Measurements from ENCODE around the gene DRAXIN.

The DRAXIN gene, protein sequence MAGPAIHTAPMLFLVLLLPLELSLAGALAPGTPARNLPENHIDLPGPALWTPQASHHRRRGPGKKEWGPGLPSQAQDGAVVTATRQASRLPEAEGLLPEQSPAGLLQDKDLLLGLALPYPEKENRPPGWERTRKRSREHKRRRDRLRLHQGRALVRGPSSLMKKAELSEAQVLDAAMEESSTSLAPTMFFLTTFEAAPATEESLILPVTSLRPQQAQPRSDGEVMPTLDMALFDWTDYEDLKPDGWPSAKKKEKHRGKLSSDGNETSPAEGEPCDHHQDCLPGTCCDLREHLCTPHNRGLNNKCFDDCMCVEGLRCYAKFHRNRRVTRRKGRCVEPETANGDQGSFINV

DNA sequence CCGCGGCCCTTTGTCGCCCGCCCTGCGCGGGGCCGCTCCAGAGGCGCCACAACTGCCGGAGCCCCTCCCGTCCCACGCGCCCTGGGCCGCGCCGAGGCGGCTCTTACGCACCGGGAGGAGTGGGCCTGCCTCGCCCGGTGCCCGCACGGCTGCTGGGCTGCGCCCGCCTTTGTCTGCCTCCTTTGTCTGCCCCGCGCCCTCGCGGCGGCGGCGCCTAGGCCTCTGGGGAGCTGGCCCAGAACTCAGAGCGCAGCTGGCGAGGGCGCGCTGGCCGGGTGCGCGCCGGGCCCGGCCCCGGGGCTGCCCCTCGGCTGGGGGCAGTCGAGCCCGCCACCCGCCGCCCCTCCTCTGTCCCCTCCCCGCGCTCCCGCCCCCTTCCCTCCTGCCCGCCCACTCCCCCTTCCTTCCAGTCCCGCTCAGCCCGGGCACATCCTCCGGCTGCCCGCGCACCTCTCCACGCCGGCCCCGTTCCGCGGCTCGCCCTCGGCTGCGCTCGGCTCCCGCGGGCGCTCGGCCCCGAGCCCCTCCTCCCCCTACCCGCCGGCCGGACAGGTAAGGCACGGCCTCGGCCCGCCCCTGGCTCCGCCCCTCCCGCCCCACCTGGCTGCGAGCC lies at the start of gene DRAXIN:
TSS of gene DRAXIN (plus strand) at position 409 of the 613 bp plus-strand sequence. CDS start 14,549 bp downstream, outside the sequence.
- no peak for DNase-seq

DNA sequence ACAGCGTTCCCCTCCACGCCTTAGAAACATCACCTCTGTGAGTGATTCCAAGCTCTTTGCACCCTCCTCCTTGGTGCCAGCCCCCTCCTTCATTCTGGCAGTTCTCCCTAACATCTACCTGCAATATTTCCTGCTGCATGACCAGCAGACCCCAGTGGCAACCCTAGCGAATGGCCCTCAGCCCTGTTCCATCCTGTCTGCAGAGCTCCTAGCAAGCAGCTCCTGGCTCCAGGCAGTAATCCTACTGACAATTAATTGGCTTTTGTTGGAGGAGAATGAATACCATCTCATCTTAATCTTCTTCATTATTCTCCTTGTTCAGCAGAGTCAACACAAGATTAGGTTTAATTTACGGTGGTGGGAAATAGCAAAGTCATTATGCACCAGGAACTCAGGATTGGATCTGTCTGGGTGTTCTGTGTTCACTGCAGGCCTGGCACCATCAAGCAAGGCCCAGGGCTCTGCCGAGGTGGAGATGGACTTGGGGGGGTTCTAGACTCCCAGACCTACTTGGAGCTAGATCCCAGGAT lies 49.7 kb upstream of the DRAXIN start:
- DNase-seq: no peak

DNA sequence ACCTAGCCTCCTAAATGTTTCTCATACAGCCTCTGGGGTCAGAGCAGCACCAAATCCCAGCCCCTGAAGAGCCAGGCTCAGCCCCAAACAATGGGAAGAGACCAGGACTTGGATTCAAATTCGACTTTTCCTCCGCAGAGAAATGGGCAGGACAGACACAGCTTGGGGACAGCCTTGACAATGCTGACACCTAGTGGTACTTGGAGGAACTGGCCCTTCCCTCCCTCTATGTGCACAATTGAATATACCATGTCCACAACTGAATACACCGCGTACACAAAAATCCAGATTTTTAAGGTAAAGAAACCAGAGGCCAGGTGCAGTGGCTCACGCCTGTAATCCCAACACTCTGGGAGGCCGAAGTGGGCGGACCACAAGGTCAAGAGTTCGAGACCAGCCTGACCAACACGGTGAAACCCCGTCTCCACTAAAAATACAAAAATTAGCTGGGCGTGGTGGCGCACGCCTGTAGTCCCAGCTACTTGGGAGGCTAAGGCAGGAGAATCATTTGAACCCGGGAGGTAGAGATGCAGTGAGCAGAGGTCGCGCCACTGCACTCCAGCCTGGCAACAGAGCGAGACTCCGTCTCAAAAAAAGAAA lies 49.0 kb upstream of the DRAXIN start:
- DNase-seq: peak; percentile 54

DNA sequence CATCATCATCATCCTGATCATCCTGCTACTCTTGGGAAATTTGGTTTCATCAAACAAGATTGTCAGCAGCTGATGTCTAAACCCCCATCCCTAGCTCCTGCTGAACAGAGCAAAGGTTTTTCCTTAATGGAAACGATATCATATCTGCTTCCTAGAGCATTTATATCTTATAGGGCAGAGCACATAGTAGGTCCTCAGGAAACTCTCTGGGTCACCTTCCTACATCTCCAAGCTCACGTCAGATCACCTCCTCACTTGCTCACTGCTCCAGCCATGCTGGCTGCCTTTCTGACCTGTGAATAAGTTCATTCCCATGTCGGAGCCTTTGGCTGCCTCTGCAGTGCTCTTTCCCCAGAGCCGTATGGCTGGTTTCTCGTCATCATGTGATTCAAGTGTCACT lies 47.7 kb upstream of the DRAXIN start:
- DNase-seq: no peak

DNA sequence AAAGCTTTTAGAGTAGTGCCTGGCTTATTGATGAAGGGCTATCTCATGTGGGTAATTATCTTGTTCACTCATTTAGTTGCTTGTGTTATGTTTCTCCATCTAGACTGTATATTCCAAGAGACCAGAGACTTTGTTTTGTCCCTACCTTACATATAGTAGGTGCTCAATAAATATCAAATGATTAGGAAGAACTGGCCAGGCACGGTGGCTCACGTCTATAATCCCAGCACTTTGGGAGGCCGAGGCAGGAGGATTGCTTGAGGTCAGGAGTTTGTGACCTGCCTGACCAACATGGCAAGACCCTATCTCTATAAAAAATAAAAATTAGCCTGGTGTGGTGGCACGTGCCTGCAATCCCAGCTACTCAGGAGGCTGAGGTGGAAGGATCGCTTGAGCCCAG lies 46.2 kb upstream of the DRAXIN start:
- no peak for DNase-seq

DNA sequence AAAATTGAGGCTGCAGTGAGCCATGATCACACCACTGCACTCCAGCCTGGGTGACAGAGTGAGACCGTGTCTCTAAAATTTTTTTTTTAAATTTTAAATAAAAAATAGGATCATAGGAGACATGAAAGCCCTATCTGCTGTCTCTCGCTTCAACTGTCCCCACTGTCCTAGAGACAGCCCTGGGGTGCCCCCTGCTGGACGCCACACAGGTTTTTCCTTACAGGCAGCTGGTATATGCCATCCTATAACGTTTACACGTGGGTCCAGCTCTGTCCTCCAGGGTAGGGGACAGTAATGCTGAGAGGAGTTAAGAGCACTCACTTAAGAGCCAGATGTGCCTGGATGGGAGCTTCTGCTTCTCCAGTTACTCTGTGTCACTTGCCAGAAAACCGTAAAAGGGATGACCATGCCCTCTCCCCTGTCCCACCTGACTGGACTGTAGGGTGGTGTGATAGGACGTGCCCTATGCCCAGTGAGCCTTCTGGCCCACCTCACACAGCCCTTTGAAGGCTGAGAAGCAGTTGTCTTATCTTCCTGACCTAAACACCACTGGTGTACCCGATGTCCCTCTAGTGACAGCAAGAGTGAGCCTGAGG lies 45.7 kb upstream of the DRAXIN start:
- DNase-seq: peak; percentile 66

DNA sequence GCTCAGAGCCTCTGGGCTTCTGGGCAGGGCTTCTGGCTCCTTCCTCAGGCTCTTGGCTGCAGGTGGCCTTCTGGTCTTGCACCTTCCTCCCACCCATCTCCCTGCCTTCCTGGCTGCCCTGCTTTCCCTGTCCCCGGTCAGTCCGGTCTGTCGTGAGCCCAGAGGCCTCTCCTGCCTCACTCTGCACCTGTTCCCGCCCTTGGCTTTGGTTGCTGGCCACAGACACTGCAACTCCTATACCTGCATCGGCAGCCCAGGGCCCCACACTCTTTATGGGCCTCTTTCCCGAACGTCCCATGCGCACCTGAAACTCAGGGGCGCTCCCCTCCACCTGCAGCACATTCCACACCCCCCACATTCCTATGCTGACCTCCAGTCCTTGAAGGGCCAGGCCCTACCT lies 45.2 kb upstream of the DRAXIN start:
- no peak for DNase-seq

DNA sequence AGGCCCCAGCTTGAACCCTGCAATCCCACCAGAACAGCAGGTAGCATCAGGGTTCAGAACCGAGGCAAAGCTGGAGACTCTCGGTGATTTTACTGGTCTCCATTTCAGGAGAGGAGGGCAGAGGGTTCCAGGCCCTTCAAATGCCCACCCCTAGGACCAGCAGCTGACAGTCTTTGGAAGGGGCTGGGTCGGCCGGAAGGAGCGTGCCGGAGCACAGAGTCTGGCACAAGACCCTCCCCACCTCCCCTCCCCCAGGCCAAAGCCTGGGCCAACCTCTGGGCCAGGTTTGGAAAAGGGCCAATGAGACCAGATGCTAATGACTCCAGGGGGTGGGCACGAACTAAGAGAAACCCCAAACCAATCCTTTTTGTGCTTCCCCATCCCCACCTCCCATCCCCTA lies 44.2 kb upstream of the DRAXIN start:
- DNase-seq: no peak

DNA sequence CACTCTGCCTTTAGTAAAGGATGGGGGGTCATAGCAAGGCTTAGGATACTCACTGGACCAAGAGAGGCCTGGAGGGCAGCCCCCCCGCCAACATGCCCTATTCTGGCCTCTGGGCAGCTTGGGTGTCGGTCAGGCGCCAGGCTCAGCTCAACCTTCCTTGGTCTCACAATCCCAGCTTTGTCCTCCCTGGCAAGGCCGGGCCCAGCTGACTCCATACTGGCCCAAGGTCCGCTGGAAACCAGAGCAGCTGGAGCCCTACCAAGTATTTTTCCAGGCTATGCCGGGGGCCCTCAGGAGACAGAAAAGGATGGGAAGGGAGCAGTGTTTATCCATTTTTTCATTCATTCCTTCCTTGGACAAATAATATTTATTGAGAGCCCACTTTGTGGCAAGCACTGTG lies 43.5 kb upstream of the DRAXIN start:
- DNase-seq: no peak

DNA sequence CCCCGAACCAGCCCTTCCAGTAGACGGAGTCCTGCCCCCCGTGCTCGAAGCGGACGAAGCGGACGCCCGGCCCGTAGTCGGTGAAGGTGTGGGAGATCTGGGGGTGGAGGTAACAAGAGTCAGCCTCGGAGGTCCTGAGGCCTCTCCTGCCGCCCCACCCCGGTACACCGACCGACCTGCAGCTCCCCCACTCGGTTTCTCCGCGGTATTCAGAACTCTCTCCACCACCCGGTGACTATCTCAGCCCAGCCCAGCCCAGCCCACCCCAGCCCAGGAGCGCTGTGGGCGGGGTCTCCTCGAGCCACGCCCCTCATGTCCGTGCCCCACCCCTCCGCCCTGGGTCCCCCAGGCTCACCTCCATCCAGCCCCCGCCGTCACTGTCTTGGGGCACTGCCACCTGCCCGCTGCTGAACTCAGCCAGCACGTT lies 42.8 kb upstream of the DRAXIN start:
- DNase-seq: no peak

DNA sequence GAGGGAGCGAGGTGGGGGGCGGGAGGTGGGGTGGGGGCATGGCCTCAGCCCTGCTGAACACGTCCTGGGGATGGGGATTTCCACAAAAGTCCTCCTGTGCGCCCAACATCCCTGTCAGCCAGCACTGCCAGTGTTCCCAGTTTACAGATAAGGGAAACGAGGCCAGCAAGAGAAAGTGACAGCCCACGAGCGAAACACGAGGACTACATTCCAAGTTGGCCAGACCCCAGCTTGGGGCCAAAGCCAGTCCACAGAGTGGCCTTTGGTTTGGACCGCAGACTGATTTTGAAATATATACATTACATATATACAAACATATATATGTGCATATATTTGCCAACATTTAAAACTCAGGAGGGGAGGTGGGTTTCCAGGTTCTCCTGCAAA lies 42.3 kb upstream of the DRAXIN start:
- DNase-seq: no peak

DNA sequence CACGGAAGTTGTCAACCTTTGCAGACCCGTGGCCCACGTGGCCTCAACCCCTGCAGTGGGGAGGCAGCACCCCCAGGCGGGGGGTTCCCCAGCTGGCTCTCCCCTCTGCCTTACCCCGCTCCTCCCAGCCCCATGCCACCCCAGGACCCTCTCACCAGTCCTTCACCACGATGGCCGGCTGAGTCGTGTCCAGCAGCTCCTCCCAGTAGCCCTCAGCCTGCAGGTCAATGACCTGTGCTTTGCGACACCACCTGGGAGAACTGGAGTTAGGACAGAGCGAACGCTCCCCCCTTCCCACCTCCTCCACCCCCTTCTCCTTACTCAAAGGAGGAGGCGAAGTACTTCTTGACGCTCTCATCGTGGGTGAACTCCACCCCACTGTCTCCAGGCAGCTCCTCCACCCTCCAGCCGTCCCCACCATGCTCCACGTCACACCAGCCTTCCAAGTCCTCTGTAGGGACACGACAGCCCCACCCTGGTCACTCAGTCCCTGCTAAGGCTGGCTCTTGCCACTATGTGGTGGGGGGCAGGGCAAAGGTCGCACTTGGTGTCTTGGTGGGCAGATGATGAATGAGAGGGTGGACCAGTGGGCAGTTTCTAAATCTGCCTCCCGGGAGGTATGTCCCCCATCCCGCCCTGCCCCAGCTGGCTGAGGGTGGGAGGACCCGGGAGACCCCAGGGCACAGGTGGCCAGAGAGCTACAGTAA lies 41.7 kb upstream of the DRAXIN start:
- DNase-seq: no peak

DNA sequence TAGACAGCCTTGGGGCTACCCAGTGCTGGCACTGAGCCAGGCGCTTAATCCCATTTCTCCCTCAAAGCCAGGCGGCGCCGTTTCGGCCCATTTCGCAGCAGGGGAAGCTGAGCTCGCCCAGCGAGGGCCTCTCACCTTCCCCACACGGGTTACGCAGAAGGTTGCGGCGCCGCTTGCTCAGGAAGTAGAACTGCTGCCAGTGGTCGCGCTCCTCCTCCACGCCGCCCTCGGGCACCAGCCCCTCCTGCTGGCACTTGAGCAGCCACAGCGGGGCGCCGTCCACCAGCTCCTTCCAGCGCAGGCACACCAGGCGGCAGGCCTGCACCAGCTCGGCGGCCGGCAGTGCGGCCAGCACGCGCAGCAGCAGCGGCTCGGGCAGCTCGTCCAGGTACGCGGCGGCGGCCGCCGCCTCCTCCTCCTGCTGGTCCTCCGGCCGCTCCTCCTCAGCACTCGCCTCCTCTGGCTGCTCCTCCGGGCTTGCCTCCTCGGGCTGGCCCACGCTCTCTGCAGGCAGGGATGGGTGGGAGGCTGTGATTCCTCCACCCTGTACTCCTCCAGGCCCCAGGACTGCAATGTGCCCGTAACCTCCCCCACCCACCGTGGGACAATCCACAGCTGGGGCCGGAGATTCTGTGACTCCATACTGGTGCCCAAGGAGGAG lies 41.0 kb upstream of the DRAXIN start:
- DNase-seq: peak; percentile 59

DNA sequence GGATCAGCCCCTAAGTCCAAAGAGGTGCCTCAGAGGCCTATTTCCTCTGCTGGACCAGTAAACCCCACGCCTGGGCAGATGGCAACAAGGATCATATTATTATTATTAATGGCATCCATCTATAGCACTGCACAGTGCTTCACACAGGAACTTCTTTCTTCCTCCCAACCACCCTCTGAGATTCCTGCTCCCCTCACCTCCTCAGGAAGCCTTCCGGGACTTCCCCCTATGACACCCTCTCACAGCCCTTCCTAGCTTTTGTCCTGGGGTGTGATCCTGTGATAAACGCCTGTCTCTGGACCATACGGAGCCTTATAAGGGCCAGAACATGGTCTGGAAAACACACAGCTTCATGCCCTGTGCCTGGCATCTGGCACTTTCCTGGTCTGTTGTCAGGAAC lies 40.5 kb upstream of the DRAXIN start:
- no peak for DNase-seq

DNA sequence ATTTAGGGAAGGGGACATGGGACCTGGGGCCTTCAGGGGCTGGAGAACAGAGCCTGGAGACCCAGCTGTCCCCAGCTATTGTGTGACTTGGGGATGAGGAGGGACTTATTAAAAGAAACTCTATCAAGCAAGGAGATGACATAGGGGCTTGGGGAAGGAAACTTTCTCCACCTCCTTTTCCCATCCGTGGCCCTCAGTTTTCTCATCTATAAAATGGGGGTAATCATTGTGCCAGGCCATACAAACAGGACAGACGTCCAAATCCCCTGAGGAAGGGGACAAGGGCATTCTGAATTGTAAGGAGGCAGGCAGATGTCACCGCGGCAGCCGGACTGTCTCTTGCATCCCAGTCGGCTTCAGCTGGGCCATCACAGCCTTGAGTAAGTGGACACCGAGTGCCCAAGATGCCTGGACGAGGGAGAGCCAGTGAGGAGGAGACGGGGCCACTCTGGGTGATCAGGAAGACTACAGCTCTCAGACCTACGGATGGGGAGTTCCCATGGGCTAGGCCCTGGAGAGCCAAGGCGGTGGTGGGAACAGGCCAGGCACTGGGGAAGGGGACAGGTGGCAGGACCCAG lies 39.2 kb upstream of the DRAXIN start:
- DNase-seq: no peak

DNA sequence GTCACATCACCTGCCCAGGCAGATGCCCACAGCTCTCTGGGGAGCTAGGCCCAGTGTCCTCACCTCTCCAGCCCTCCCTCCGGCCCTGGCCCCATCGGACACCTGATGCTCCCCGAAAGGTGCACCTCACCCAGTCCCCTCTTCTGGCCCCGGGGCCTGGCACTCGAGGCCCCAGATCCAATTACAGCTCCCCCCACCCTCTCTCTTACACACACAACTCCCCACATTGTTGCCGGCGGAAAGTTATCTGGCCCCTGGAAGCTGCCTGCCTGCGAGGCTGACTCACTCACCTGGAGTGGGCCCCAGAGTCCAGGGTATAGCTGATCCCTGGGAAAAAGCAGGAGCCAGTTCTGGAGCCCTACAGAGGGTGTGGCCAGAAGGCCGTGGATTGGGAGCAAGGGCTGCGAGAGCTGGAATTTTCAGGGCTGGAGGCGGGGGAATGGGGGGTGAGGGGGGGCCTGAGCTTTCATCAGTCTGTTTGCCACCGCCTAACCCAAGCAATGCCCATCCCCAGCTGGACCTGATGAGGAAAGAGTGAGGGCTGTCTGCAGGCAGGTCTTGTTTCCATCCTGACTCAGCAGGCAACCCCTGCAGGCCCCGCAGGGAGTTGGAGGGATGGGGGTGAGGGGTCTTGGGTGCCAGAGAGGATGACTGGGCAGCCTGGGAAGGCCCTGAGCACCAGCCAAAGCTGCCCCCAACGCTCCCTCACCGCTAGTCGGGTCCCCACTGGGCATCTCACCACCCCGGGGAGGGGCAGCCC lies 38.2 kb upstream of the DRAXIN start:
- DNase-seq: no peak

DNA sequence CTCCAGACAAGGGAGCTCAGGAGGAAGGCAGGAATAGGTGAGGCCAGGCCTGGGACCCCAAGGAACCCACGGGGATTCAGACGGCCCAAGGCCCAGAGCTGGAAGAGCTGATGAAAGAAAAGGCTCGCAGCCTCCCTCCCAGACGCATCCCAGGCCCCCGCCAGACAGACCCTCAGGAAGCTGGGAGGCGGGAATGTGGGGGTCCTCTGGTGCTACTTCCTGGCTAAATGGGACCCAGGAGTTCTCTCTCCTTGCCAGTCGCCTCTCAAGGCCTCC lies 37.7 kb upstream of the DRAXIN start:
- no peak for DNase-seq

DNA sequence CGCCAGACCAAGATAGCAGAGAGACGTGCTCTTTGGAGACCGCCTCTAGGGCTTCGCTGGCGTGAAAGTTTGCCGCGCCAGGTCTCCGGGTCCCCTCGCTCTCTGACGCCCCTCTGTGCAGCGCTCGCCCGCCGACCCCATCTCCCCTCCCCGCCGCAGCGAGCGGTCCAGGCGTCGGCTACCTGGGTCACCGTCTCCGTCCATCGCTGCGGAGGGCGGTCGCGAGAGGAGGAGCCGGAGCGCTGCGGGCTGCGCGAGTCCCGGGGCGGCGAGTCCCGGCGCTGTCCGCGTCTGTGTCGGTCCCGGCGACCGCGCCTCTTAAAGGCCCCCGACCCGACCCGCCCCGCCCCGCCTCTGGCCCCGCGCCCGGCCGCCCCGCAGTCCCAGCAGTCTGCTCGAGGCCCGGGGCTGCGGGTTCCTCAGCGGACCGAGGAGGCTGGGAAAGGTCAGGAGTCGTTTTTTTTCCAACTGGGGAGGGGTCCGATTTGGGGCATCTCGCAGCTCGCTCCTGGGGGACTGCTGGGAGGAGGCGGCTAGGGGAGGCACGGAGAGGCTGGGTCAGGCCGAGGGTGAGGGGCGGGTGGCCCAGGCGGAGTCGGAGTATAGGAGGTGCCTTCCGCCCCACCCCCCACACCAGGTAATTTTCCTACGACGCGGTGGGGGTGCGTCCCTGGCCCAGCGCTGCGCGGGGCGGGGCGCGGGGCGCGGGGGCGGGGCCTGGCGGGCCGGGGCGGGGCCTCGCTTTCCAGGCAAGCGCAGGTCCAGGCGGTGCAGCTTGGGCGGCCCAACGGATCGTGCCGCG lies 37.2 kb upstream of the DRAXIN start, which contains the start of the genes FBXO2 and FBXO44:
TSS of gene FBXO2 (minus strand) at position 293 of the 802 bp plus-strand sequence. CDS start at position 204, 89 bp downstream.
TSS of gene FBXO44 (plus strand) at position 741 of the 802 bp plus-strand sequence. CDS start 959 bp downstream, outside the sequence.
- DNase-seq: peak; percentile 67

DNA sequence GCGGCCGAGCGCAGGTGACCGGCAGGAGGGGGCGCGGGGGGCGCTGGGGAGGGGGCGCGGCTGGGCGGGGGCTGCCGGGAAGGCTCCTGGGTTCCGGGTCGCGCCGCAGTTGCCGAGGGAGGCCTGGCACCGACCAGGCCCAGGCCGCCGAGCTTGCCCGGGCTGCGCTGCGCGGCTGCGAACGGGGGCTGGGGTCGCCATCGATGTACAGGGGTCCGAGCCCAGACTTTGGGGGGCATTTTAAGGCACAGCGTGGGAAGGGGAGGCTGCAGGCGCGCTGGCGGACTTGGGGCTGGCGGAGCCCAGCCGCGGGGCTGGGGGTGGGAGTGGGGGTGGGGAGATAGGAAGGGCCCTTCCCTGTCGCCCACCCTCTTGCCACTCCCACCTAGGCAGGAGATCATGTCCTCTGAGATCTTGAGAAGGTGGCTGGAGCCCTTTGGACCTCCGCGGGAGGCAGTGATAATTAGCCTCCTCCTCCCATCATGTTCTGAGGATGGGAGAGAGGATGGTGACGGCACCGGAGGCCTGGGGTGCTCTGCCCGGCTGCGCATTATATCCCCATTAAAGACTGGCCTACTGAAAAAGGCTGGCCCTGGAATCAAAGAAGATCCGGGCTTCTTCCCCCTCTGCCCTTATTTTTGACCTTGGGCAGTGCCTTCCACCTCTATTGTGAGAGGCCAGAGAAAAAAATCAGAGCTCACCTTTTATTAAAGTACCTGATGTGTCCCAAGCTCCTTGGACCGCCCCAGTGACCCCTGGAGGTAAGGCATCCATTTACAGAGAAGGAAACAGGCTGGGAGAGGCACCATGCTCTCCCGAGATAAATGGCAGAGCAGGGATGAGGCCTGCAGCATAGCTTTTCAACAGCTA lies 36.3 kb upstream of the DRAXIN start:
- DNase-seq: no peak
